HepG2 (cell line): ENCODE results near the gene SLC28A1. TPM values are rescaled to one million over a fixed set of nuclear protein-coding genes. Genes with fewer than 3 reads are reported as not detected.

ENCODE experiments used
- ATAC-seq: fragments of 200-7000 bp; cut with Tn5 transposase; 3 replicates; pipeline ENCODE4 v1.9.1; 2020; ENCODE audit warnings: mild to moderate bottlenecking, moderate library complexity
- BruUV-seq: library from RNA; stranded (reverse); fragments of 400-500 nt; replicated peaks from 2 replicates; lab custom pipeline; 2021; lab: Mats Ljungman, UMichigan
- CTCF ChIA-PET: fragments of 300-600 bp; formaldehyde crosslinking; extraction: SDS; loops from one replicate; lab custom pipeline; 2021; ENCODE audit warnings: low total read pairs, inconsistent platforms, low intra/inter-chr PET ratio; lab: Yijun Ruan, JAX
- POLR2A ChIA-PET: fragments of 350-600 bp; sonication (Branson Sonifier 250); formaldehyde crosslinking; loops from one replicate; lab custom pipeline; 2020; ENCODE audit warnings: antibody characterized with exemption, inconsistent platforms; lab: Yijun Ruan, JAX
- DNase-seq: peaks from one replicate; pipeline ENCODE4 v3.0.0-alpha.2; 2015; ENCODE audit warnings: low spot score
- FAIRE-seq: peaks from 3 replicates; lab custom pipeline; 2011; peaks lifted over from hg19 to GRCh38; lab: Jason Lieb, UNC
- H2AFZ ChIP-seq: one replicate; pipeline ENCODE4 v1.6.1; 2011; ENCODE audit warnings: low read length, inconsistent platforms
- H3K27ac ChIP-seq: fragments of 300-600 bp; 3 replicates; pipeline ENCODE4 v1.8.0; 2011; ENCODE audit warnings: mixed run types, mild to moderate bottlenecking, mixed read lengths, low read length, inconsistent platforms; ENCODE audit not compliant: insufficient read depth; ENCODE audit errors: extremely low read length
- H3K27me3 ChIP-seq, 2 experiments: fragments of 200-600 bp in 1 of 2; 2 replicates in 1 of 2; 3 replicates in 1 of 2; pipeline versions ENCODE4 v1.6.0 to v1.8.0; 2011; ENCODE audit warnings: low read length in 2 of 2, mild to moderate bottlenecking in 2 of 2, moderate library complexity in 2 of 2, inconsistent platforms in 1 of 2; ENCODE audit not compliant: insufficient read depth in 2 of 2, control insufficient read depth in 1 of 2
- H3K36me3 ChIP-seq, 2 experiments: fragments of 200-600 bp in 1 of 2; replicated peaks in 1 of 2; 2 replicates in 1 of 2; 3 replicates in 1 of 2; pipeline versions ENCODE4 v1.5.1 to v1.8.0; 2011; ENCODE audit warnings: low read length in 2 of 2, inconsistent platforms in 1 of 2; ENCODE audit not compliant: insufficient read depth in 2 of 2, control insufficient read depth in 1 of 2
- H3K4me1 ChIP-seq: 2 replicates; pipeline ENCODE4 v1.5.1; 2012; ENCODE audit warnings: low read length, inconsistent platforms; ENCODE audit not compliant: insufficient read depth
- H3K4me2 ChIP-seq: 2 replicates; pipeline ENCODE4 v1.6.0; 2011; ENCODE audit warnings: low read depth, low read length, inconsistent platforms
- H3K4me3 ChIP-seq, 3 experiments: fragments of 200-600 bp in 1 of 3; sonication (generic), shearing (Covaris generic) in 1 of 3; replicated peaks in 1 of 3; 2 replicates each; pipeline ENCODE4 v1.5.1; 2011 to 2016; ENCODE audit warnings: low read length in 3 of 3, inconsistent platforms in 2 of 3, low read depth in 2 of 3, mild to moderate bottlenecking in 2 of 3, control low read depth in 1 of 3, mixed read lengths in 1 of 3; ENCODE audit not compliant: insufficient read depth in 1 of 3
- H3K79me2 ChIP-seq: one replicate; pipeline ENCODE4 v1.6.1; 2011; ENCODE audit warnings: low read length, inconsistent platforms; ENCODE audit not compliant: insufficient read depth
- H3K9ac ChIP-seq: 2 replicates; pipeline ENCODE4 v1.6.0; 2011; ENCODE audit warnings: mild to moderate bottlenecking, low read depth, low read length, inconsistent platforms; ENCODE audit not compliant: insufficient read depth
- H3K9me3 ChIP-seq: 2 replicates; pipeline ENCODE4 v1.5.1; 2012; ENCODE audit warnings: mild to moderate bottlenecking, low read length
- H4K20me1 ChIP-seq: 2 replicates; pipeline ENCODE4 v1.6.0; 2011; ENCODE audit warnings: inconsistent platforms, mild to moderate bottlenecking, low read length, moderate library complexity; ENCODE audit not compliant: insufficient read depth
- AKNA ChIP-seq: sonication (generic); formaldehyde crosslinking; IDR thresholded peaks from 2 replicates; pipeline ENCODE4 v1.4.0; 2020; ENCODE audit warnings: missing genetic modification reagents, borderline replicate concordance
- CBX2 ChIP-seq, 2 experiments: fragments of 200-600 bp in 1 of 2; sonication (generic); formaldehyde crosslinking in 1 of 2; IDR thresholded peaks; 2 replicates each; pipeline versions ENCODE4 v1.7.0 to v1.8.1; 2018 to 2022; ENCODE audit warnings: low read depth in 2 of 2, low read length in 1 of 2, mild to moderate bottlenecking in 1 of 2, missing genetic modification reagents in 1 of 2
- FOSL1 ChIP-seq: sonication (generic); formaldehyde crosslinking; IDR thresholded peaks from 2 replicates; pipeline ENCODE4 v1.9.0; 2021; ENCODE audit warnings: missing genetic modification reagents, borderline replicate concordance
- HDAC1 ChIP-seq: sonication (generic); formaldehyde crosslinking; IDR thresholded peaks from 2 replicates; pipeline ENCODE4 v1.5.1; 2020; ENCODE audit warnings: mild to moderate bottlenecking, missing genetic modification reagents
- HIVEP1 ChIP-seq: sonication (generic); formaldehyde crosslinking; IDR thresholded peaks from 2 replicates; pipeline ENCODE4 v1.4.0; 2020; ENCODE audit warnings: mild to moderate bottlenecking, missing genetic modification reagents
- MBNL3 ChIP-seq: fragments of 250-450 bp; sonication (Bioruptor Pico); conservative IDR thresholded peaks from 2 replicates; pipeline ENCODE4 v1.8.0; 2022; ENCODE audit warnings: mild to moderate bottlenecking, inconsistent platforms
- RARA ChIP-seq: IDR thresholded peaks from 2 replicates; pipeline ENCODE4 v1.6.1; 2016; ENCODE audit warnings: missing genetic modification reagents, missing compliant biosample characterization
- RNF2 ChIP-seq: fragments of 450-650 bp; conservative IDR thresholded peaks from 2 replicates; pipeline ENCODE4 v1.6.1; 2016; ENCODE audit warnings: low read depth
- RXRA ChIP-seq: sonication (generic); formaldehyde crosslinking; IDR thresholded peaks from 2 replicates; pipeline ENCODE4 v1.5.1; 2020; ENCODE audit warnings: missing genetic modification reagents
- TCF7L2 ChIP-seq: IDR thresholded peaks from 2 replicates; pipeline ENCODE4 v1.6.1; 2011; ENCODE audit warnings: mild to moderate bottlenecking, low read depth, low read length, moderate library complexity
- TMF1 ChIP-seq: sonication (generic); formaldehyde crosslinking; IDR thresholded peaks from 2 replicates; pipeline ENCODE4 v1.8.1; 2022; ENCODE audit warnings: low read depth, missing genetic modification reagents
- ZBTB7B ChIP-seq: sonication (generic); formaldehyde crosslinking; IDR thresholded peaks from 2 replicates; pipeline ENCODE4 v1.4.0; 2020; ENCODE audit warnings: missing genetic modification reagents
- ZFP36L2 ChIP-seq: sonication (generic); formaldehyde crosslinking; IDR thresholded peaks from 2 replicates; pipeline ENCODE4 v1.4.0; 2020; ENCODE audit warnings: missing genetic modification reagents
- ZNF253 ChIP-seq: sonication (generic); formaldehyde crosslinking; IDR thresholded peaks from 2 replicates; pipeline ENCODE4 v1.8.0; 2022; ENCODE audit warnings: mild to moderate bottlenecking, missing genetic modification reagents, borderline replicate concordance
- ZNF350 ChIP-seq: sonication (generic); formaldehyde crosslinking; IDR thresholded peaks from 2 replicates; pipeline ENCODE4 v1.4.0; 2020; ENCODE audit warnings: mild to moderate bottlenecking, low read depth, missing genetic modification reagents, borderline replicate concordance
- ZNF543 ChIP-seq: sonication (generic); formaldehyde crosslinking; IDR thresholded peaks from 2 replicates; pipeline ENCODE4 v1.4.0; 2020; ENCODE audit warnings: mild to moderate bottlenecking, missing genetic modification reagents
- ZNF607 ChIP-seq: sonication (generic); formaldehyde crosslinking; IDR thresholded peaks from 2 replicates; pipeline ENCODE4 v1.5.1; 2020; ENCODE audit warnings: missing genetic modification reagents, mild to moderate bottlenecking, borderline replicate concordance
- WGBS: methylation state at CpG from one replicate; pipeline ENCODE4 v1.1.6; 2017; ENCODE audit warnings: low lambda C conversion rate; 5-methylcytosine and 5-hydroxymethylcytosine counted together
- in situ Hi-C: cut with HindIII; loops from 2 replicates; pipeline ENCODE4 v1.10.0; 2017; ENCODE audit warnings: low pct_unique_long_range_greater_than_20kb; ENCODE audit not compliant: extremely low pct_ligation_motif_present
- intact Hi-C: fragments of 100-400 bp; cut with micrococcal nuclease; formaldehyde crosslinking; loops from one replicate; pipeline ENCODE4 v1.10.0; 2022; ENCODE audit not compliant: unreplicated experiment
- polyA plus RNA-seq, 8 experiments: library from polyadenylated mRNA; depleted of rRNA in 3 of 8; stranded (reverse) in 7 of 8; unstranded in 1 of 8; fragments of >200 nt; fragmentation: Illumina TruSeq in 4 of 8; extraction: Trizol in 4 of 8; gene quantifications; 2 replicates each; pipeline versions ENCODE4 v1.2.1 to v1.2.3, GENCODE V29; 2011 to 2016; ENCODE audit warnings: low read depth in 4 of 8, missing spikeins in 1 of 8, mixed read lengths in 1 of 8; ENCODE audit not compliant: insufficient read depth in 1 of 8
- total RNA-seq, 5 experiments: library from RNA; depleted of rRNA; stranded (reverse); fragments of >200 nt; fragmentation: Illumina TruSeq; extraction: Trizol; gene quantifications; 2 replicates each; pipeline ENCODE4 v1.2.3, GENCODE V29; 2016; ENCODE audit warnings: low read depth in 1 of 5
- TF ChIP-seq, protein P1 (sequence below): sonication (generic); formaldehyde crosslinking; IDR thresholded peaks from 2 replicates; pipeline ENCODE4 v1.5.0; 2020; ENCODE audit warnings: mild to moderate bottlenecking, missing genetic modification reagents

The SLC28A1 gene
- total and polyA plus RNA-seq, 2 of the 13 experiments (the other 11 are each of a cell fraction or from before 2014, with no cell fraction given), result 0.31 to 5.8 TPM

- ChIA-PET POLR2A (no interaction called here), CTCF (no interaction called here)
- intact Hi-C loops, result no loop called here
- in situ Hi-C loops, result no loop called here
- H3K9ac ChIP-seq, result peak overlapping the region; percentile 57
- peak overlapping the region; percentile 28 to 69 (median 48); a peak in 4 of 6 replicates for H3K4me3 ChIP-seq
- H3K27ac ChIP-seq, result peak overlapping the region; percentile 73
- H2AFZ ChIP-seq, result peak overlapping the region; percentile 34
- DNase-seq, result peak; percentile 71
- peaks cover 58% of the 10 kb centered on the region for H3K4me1 ChIP-seq
- no peak for FAIRE-seq
- 2% methylated on average over 9 of the region's 14 CpGs for WGBS
- H3K36me3 ChIP-seq, result no peaks in the 10 kb centered on the region
- H3K79me2 ChIP-seq, result no peaks in the 10 kb centered on the region
- ATAC-seq, result peak; percentile 83
- no TSS peak for BruUV-seq
- H3K4me2 ChIP-seq, result peak overlapping the region; percentile 90
- no peaks in the 10 kb centered on the region for H4K20me1 ChIP-seq
- no peaks in the 10 kb centered on the region for H3K9me3 ChIP-seq
- no peaks in the 10 kb centered on the region; a peak in 1 of 5 replicates for H3K27me3 ChIP-seq
- TF ChIP-seq HDAC1 (CRISPR knock-in tag), result no peak; the same call in 1 of the 2 replicates
- no peak for TF ChIP-seq FOSL1 (CRISPR knock-in tag)
- TF ChIP-seq HIVEP1 (CRISPR knock-in tag), result no peak
- no peak for TF ChIP-seq TMF1 (CRISPR knock-in tag)
- TF ChIP-seq ZNF253 (CRISPR knock-in tag), result no peak
- TF ChIP-seq ZNF543, result peak; percentile 75; the same call in 1 of the 2 replicates
- peak; percentile 45; the same call in 1 of the 2 replicates for TF ChIP-seq ZNF350 (CRISPR knock-in tag)
- no peak for TF ChIP-seq CBX2 (IDR thresholded peaks at IDR 0.05; ENCODE audit: low read depth, low read length)
- TF ChIP-seq CBX2 (CRISPR knock-in tag; IDR thresholded peaks at IDR 0.05; ENCODE audit: low read depth), result no peak
- TF ChIP-seq RNF2, result 0 out of 2 replicates have a peak, but pooled peaks have one; percentile 45
- no peak for TF ChIP-seq ZFP36L2 (CRISPR knock-in tag)
- TF ChIP-seq ZBTB7B (CRISPR knock-in tag), result 0 out of 2 replicates have a peak, but pooled peaks have one; percentile 26
- no peak for TF ChIP-seq AKNA (CRISPR knock-in tag)
- TF ChIP-seq TCF7L2, result no peak
- TF ChIP-seq ZNF607, result no peak
- TF ChIP-seq RXRA (CRISPR knock-in tag), result peak; percentile 75
- TF ChIP-seq RARA (CRISPR knock-in tag), result peak; percentile 65
- TF ChIP-seq MBNL3, result no peak
- TF ChIP-seq, protein P1, sequence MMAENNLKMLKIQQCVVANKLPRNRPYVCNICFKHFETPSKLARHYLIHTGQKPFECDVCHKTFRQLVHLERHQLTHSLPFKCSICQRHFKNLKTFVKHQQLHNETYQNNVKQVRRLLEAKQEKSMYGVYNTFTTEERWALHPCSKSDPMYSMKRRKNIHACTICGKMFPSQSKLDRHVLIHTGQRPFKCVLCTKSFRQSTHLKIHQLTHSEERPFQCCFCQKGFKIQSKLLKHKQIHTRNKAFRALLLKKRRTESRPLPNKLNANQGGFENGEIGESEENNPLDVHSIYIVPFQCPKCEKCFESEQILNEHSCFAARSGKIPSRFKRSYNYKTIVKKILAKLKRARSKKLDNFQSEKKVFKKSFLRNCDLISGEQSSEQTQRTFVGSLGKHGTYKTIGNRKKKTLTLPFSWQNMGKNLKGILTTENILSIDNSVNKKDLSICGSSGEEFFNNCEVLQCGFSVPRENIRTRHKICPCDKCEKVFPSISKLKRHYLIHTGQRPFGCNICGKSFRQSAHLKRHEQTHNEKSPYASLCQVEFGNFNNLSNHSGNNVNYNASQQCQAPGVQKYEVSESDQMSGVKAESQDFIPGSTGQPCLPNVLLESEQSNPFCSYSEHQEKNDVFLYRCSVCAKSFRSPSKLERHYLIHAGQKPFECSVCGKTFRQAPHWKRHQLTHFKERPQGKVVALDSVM, result no peak
These were observed 1.9 kb downstream of the SLC28A1 start for GRCh38 chr15:84886211-84886983.
